WTC11 (cell line): Measurements from ENCODE around the gene RRBP1. TPM values are rescaled to one million over a fixed set of nuclear protein-coding genes. Genes with fewer than 3 reads are reported as not detected.

Source experiments
- ATAC-seq: fragments of 200-7000 bp; cut with Tn5 transposase; 2 replicates; pipeline ENCODE4 v1.10.0; 2021; ENCODE audit warnings: mild to moderate bottlenecking, moderate library complexity
- CTCF ChIA-PET: fragments of 300-600 bp; sonication (Branson Sonifier 250); formaldehyde crosslinking; loops from one replicate; lab custom pipeline; 2021; ENCODE audit warnings: antibody characterized with exemption; lab: Charles Lee
- POLR2A ChIA-PET: fragments of 350-600 bp; sonication (Branson Sonifier 250); formaldehyde crosslinking; loops from one replicate; lab custom pipeline; 2021; ENCODE audit warnings: antibody characterized with exemption; lab: Charles Lee
- DNase-seq: peaks from one replicate; pipeline ENCODE4 v3.0.0; 2021; ENCODE audit warnings: low spot score
- H3K27ac Mint-ChIP-seq: 2 replicates; pipeline ENCODE4 v1.8.0; 2021; ENCODE audit warnings: mixed read lengths
- H3K27me3 Mint-ChIP-seq: 2 replicates; pipeline ENCODE4 v1.8.0; 2021; ENCODE audit warnings: low read depth, mild to moderate bottlenecking, moderate library complexity, mixed read lengths
- H3K36me3 Mint-ChIP-seq: 2 replicates; pipeline ENCODE4 v1.8.0; 2021; ENCODE audit warnings: mixed read lengths
- H3K4me1 Mint-ChIP-seq: 2 replicates; pipeline ENCODE4 v1.8.0; 2022; ENCODE audit warnings: mixed read lengths
- H3K4me3 Mint-ChIP-seq: 2 replicates; pipeline ENCODE4 v1.8.0; 2021; ENCODE audit warnings: mild to moderate bottlenecking, moderate library complexity, mixed read lengths
- H3K9me3 Mint-ChIP-seq: 2 replicates; pipeline ENCODE4 v1.8.0; 2021; ENCODE audit warnings: mixed read lengths
- ATF6 ChIP-seq: sonication (generic); formaldehyde crosslinking; IDR thresholded peaks from 2 replicates; pipeline ENCODE4 v1.8.1; 2023; ENCODE audit warnings: mild to moderate bottlenecking, missing genetic modification reagents
- CREM ChIP-seq: sonication (generic); formaldehyde crosslinking; IDR thresholded peaks from 2 replicates; pipeline ENCODE4 v1.8.1; 2022; ENCODE audit warnings: mild to moderate bottlenecking, missing genetic modification reagents, moderate library complexity
- E2F1 ChIP-seq: sonication (generic); formaldehyde crosslinking; IDR thresholded peaks from 2 replicates; pipeline ENCODE4 v1.8.0; 2022; ENCODE audit warnings: mild to moderate bottlenecking, missing genetic modification reagents
- ESRRA ChIP-seq: sonication (generic); formaldehyde crosslinking; IDR thresholded peaks from 2 replicates; pipeline ENCODE4 v1.8.1; 2022; ENCODE audit warnings: mild to moderate bottlenecking, missing genetic modification reagents, borderline replicate concordance
- FOXP1 ChIP-seq: sonication (generic); formaldehyde crosslinking; IDR thresholded peaks from 2 replicates; pipeline ENCODE4 v1.8.0; 2022; ENCODE audit warnings: missing genetic modification reagents, mild to moderate bottlenecking, moderate library complexity, borderline replicate concordance
- JAZF1 ChIP-seq: fragments of 250-450 bp; sonication (Bioruptor Pico); IDR thresholded peaks from 2 replicates; pipeline ENCODE4 v1.9.0; 2021; ENCODE audit warnings: moderate library complexity, mild to moderate bottlenecking, inconsistent platforms
- MAX ChIP-seq: sonication (generic); formaldehyde crosslinking; IDR thresholded peaks from 2 replicates; pipeline ENCODE4 v1.8.0; 2022; ENCODE audit warnings: mild to moderate bottlenecking, missing genetic modification reagents
- MLX ChIP-seq: sonication (generic); formaldehyde crosslinking; IDR thresholded peaks from 2 replicates; pipeline ENCODE4 v1.8.1; 2023; ENCODE audit warnings: mild to moderate bottlenecking, missing genetic modification reagents, moderate library complexity
- NFYB ChIP-seq: sonication (generic); formaldehyde crosslinking; conservative IDR thresholded peaks from 2 replicates; pipeline ENCODE4 v1.8.0; 2022; ENCODE audit warnings: low read depth, missing genetic modification reagents
- OVOL2 ChIP-seq: fragments of 250-450 bp; sonication (Bioruptor Pico); IDR thresholded peaks from 2 replicates; pipeline ENCODE4 v1.9.0; 2021; ENCODE audit warnings: mild to moderate bottlenecking, borderline replicate concordance
- PREB ChIP-seq: sonication (generic); formaldehyde crosslinking; IDR thresholded peaks from 2 replicates; pipeline ENCODE4 v1.8.1; 2022; ENCODE audit warnings: mild to moderate bottlenecking, missing genetic modification reagents, moderate library complexity, borderline replicate concordance
- RELA ChIP-seq: sonication (generic); formaldehyde crosslinking; IDR thresholded peaks from 2 replicates; pipeline ENCODE4 v1.8.1; 2022; ENCODE audit warnings: missing genetic modification reagents, mild to moderate bottlenecking, borderline replicate concordance
- SOX15 ChIP-seq: fragments of 250-450 bp; sonication (Bioruptor Pico); IDR thresholded peaks from 2 replicates; pipeline ENCODE4 v1.9.0; 2021; ENCODE audit warnings: mild to moderate bottlenecking
- USF2 ChIP-seq: sonication (generic); formaldehyde crosslinking; IDR thresholded peaks from 2 replicates; pipeline ENCODE4 v1.8.1; 2023; ENCODE audit warnings: mild to moderate bottlenecking, missing genetic modification reagents, moderate library complexity
- ZNF219 ChIP-seq: sonication (generic); formaldehyde crosslinking; IDR thresholded peaks from 2 replicates; pipeline ENCODE4 v1.8.0; 2023; ENCODE audit warnings: missing genetic modification reagents, mild to moderate bottlenecking, borderline replicate concordance
- ZNF232 ChIP-seq: sonication (generic); formaldehyde crosslinking; IDR thresholded peaks from 2 replicates; pipeline ENCODE4 v1.8.0; 2022; ENCODE audit warnings: mild to moderate bottlenecking, missing genetic modification reagents
- ZNF416 ChIP-seq: fragments of 250-450 bp; sonication (Bioruptor Pico); IDR thresholded peaks from 2 replicates; pipeline ENCODE4 v1.9.0; 2021; ENCODE audit warnings: mild to moderate bottlenecking, inconsistent platforms
- ZNF423 ChIP-seq: fragments of 250-450 bp; sonication (Bioruptor Pico); IDR thresholded peaks from 2 replicates; pipeline ENCODE4 v2.1.2; 2022; ENCODE audit warnings: mild to moderate bottlenecking, moderate library complexity
- ZNF512 ChIP-seq: sonication (generic); formaldehyde crosslinking; IDR thresholded peaks from 2 replicates; pipeline ENCODE4 v1.8.1; 2022; ENCODE audit warnings: missing genetic modification reagents, borderline replicate concordance
- ZNF671 ChIP-seq: fragments of 250-450 bp; sonication (Bioruptor Pico); IDR thresholded peaks from 2 replicates; pipeline ENCODE4 v1.8.0; 2021; ENCODE audit warnings: mild to moderate bottlenecking
- total RNA-seq: library from RNA; stranded (reverse); gene quantifications from 3 replicates; pipeline ENCODE4 v1.2.3, GENCODE V29; 2021

The RRBP1 gene
- total RNA-seq, 1 experiment from 2014 or later = 171 TPM

- POLR2A ChIA-PET = interaction anchor here (0.8 kb wide), 1 partner anchor 19 kb away, joined by 3 read pairs; no protein-coding TSS in a partner anchor
- Mint-ChIP-seq H3K9me3 (no peaks in the 10 kb centered on the region), H3K4me1 (peaks cover 41% of the 10 kb centered on the region), H3K4me3 (no peak overlapping the region), H3K27ac (no peak overlapping the region), H3K27me3 (no peaks in the 10 kb centered on the region), H3K36me3 (peaks cover 2% of the 10 kb centered on the region; the same call in 1 of the 2 replicates)
- DNase-seq (no peak), ATAC-seq (no peak)
- CTCF ChIA-PET = interaction anchor here (0.8 to 1.6 kb wide), 6 partner anchors 12 to 89 kb away, joined by 4 to 7 read pairs (median 4); partner anchors contain the start of gene RRBP1
- TF ChIP-seq MAX (CRISPR knock-in tag) = no peak
- no peak for TF ChIP-seq ZNF219 (CRISPR knock-in tag)
- no peak for TF ChIP-seq JAZF1
- TF ChIP-seq E2F1 (CRISPR knock-in tag) = no peak
- TF ChIP-seq ESRRA (CRISPR knock-in tag) = no peak
- no peak for TF ChIP-seq FOXP1
- TF ChIP-seq USF2 (CRISPR knock-in tag) = no peak
- TF ChIP-seq SOX15 (CRISPR knock-in tag) = no peak
- no peak for TF ChIP-seq NFYB
- TF ChIP-seq ZNF416 = no peak
These were observed 88.1 kb downstream of the RRBP1 start for GRCh38 chr20:17593902-17594301.

- ChIA-PET CTCF (interaction anchor here (0.6 to 1.4 kb wide), 2 partner anchors 15 to 28 kb away, joined by 4 to 5 read pairs; no protein-coding TSS in a partner anchor), POLR2A (no interaction called here)
- Mint-ChIP-seq H3K4me3 (no peak overlapping the region), H3K27me3 (no peaks in the 10 kb centered on the region), H3K4me1 (peaks cover 39% of the 10 kb centered on the region), H3K36me3 (peaks cover 2% of the 10 kb centered on the region; the same call in 1 of the 2 replicates), H3K27ac (peak overlapping the region; percentile 7), H3K9me3 (no peaks in the 10 kb centered on the region)
- ATAC-seq = no peak
- no peak for DNase-seq
- no peak for TF ChIP-seq CREM (CRISPR knock-in tag)
- no peak for TF ChIP-seq ZNF671 (CRISPR knock-in tag)
- TF ChIP-seq RELA (CRISPR knock-in tag) = no peak
These were observed 91.8 kb downstream of the RRBP1 start for GRCh38 chr20:17590245-17590644.

GRCh38 chr20:17589161-17589834 lies 92.7 kb downstream of the RRBP1 start:
- DNase-seq (no peak), ATAC-seq (no peak)
- ChIA-PET POLR2A (no interaction called here), CTCF (interaction anchor here (1.4 kb wide), 1 partner anchor 29 kb away, joined by 5 read pairs; no protein-coding TSS in a partner anchor)
- H3K9me3 Mint-ChIP-seq = no peaks in the 10 kb centered on the region
- H3K27me3 Mint-ChIP-seq = no peaks in the 10 kb centered on the region
- peaks cover 30% of the 10 kb centered on the region for H3K4me1 Mint-ChIP-seq
- H3K27ac Mint-ChIP-seq = no peak overlapping the region
- H3K4me3 Mint-ChIP-seq = no peak overlapping the region
- TF ChIP-seq ZNF232 (CRISPR knock-in tag) = no peak
- H3K36me3 Mint-ChIP-seq = peaks cover 2% of the 10 kb centered on the region; the same call in 1 of the 2 replicates

- Mint-ChIP-seq H3K27me3 (no peaks in the 10 kb centered on the region), H3K4me1 (peaks cover 25% of the 10 kb centered on the region), H3K9me3 (no peaks in the 10 kb centered on the region)
- TF ChIP-seq ESRRA (CRISPR knock-in tag) = no peak
- TF ChIP-seq ZNF423 (CRISPR knock-in tag) = no peak
- TF ChIP-seq ATF6 (CRISPR knock-in tag) = no peak
- TF ChIP-seq ZNF512 (CRISPR knock-in tag) = no peak
- TF ChIP-seq OVOL2 = no peak
- no peak for TF ChIP-seq JAZF1
- TF ChIP-seq PREB = no peak
- no peak for TF ChIP-seq MLX (CRISPR knock-in tag)
- TF ChIP-seq, all 79 proteins: peak for 0
- no peak for ATAC-seq
- POLR2A ChIA-PET = no interaction called here
- H3K27ac Mint-ChIP-seq = peak overlapping the region; percentile 25
- CTCF ChIA-PET = interaction anchor here (0.5 kb wide), 1 partner anchor 13 kb away, joined by 4 read pairs; no protein-coding TSS in a partner anchor
- H3K4me3 Mint-ChIP-seq = no peak overlapping the region
- peaks cover 2% of the 10 kb centered on the region; the same call in 1 of the 2 replicates for H3K36me3 Mint-ChIP-seq
- DNase-seq = no peak
These were observed 94.2 kb downstream of the RRBP1 start for GRCh38 chr20:17587824-17588223.
